Measurements from ENCODE around the gene SEMA4G. TPM values are rescaled to one million over a fixed set of nuclear protein-coding genes. Genes with fewer than 3 reads are reported as not detected.

SEMA4G gene
- polyA plus RNA-seq (2012; ENCODE audit: missing spikeins) = 1.2 TPM

- peak; percentile 61 for DNase-seq (ENCODE audit: insufficient read length)
- no peak for FAIRE-seq
- TF ChIP-seq POLR2AphosphoS5 (IDR thresholded peaks at IDR 0.05; ENCODE audit: low read depth, low read length) = no peak
- TF ChIP-seq POLR2A (IDR thresholded peaks at IDR 0.05; ENCODE audit: low read depth, low read length) = no peak
- TF ChIP-seq TAF1 (IDR thresholded peaks at IDR 0.05; ENCODE audit: borderline replicate concordance, low read depth, low read length) = no peak
Observed at GRCh38 chr10:100969187-100970075, at the start of gene SEMA4G. Gene SEMA4G, plus strand, starts transcription at chr10:100969504. Its CDS starts 3,409 bp downstream, at chr10:100972913.

- DNase-seq (ENCODE audit: insufficient read length) (no peak), FAIRE-seq (no peak)
- no peak for TF ChIP-seq POLR2A (IDR thresholded peaks at IDR 0.05; ENCODE audit: low read depth, low read length)
- TF ChIP-seq POLR2AphosphoS5 (IDR thresholded peaks at IDR 0.05; ENCODE audit: low read depth, low read length) = no peak
- TF ChIP-seq TAF1 (IDR thresholded peaks at IDR 0.05; ENCODE audit: borderline replicate concordance, low read depth, low read length) = no peak
Observed at GRCh38 chr10:100923580-100923979, 45.7 kb upstream of the SEMA4G start.

- TF ChIP-seq POLR2A (IDR thresholded peaks at IDR 0.05; ENCODE audit: low read depth, low read length) = no peak
- no peak for TF ChIP-seq POLR2AphosphoS5 (IDR thresholded peaks at IDR 0.05; ENCODE audit: low read depth, low read length)
- TF ChIP-seq TAF1 (IDR thresholded peaks at IDR 0.05; ENCODE audit: borderline replicate concordance, low read depth, low read length) = no peak
- FAIRE-seq (no peak), DNase-seq (ENCODE audit: insufficient read length) (no peak)
Observed at GRCh38 chr10:100927266-100927665, 42.0 kb upstream of the SEMA4G start.

GRCh38 chr10:100928039-100928438 is 41.3 kb upstream of the SEMA4G start:
- no peak for DNase-seq (ENCODE audit: insufficient read length)
- TF ChIP-seq POLR2AphosphoS5 (IDR thresholded peaks at IDR 0.05; ENCODE audit: low read depth, low read length) = no peak
- TF ChIP-seq POLR2A (IDR thresholded peaks at IDR 0.05; ENCODE audit: low read depth, low read length) = no peak
- no peak for FAIRE-seq

- DNase-seq (ENCODE audit: insufficient read length) (no peak), FAIRE-seq (no peak)
- TF ChIP-seq POLR2AphosphoS5 (IDR thresholded peaks at IDR 0.05; ENCODE audit: low read depth, low read length) = no peak
- no peak for TF ChIP-seq TAF1 (IDR thresholded peaks at IDR 0.05; ENCODE audit: borderline replicate concordance, low read depth, low read length)
- no peak for TF ChIP-seq POLR2A (IDR thresholded peaks at IDR 0.05; ENCODE audit: low read depth, low read length)
Observed at GRCh38 chr10:100930368-100930767, 38.9 kb upstream of the SEMA4G start.

- DNase-seq (ENCODE audit: insufficient read length) = no peak
- FAIRE-seq = no peak
- no peak for TF ChIP-seq POLR2AphosphoS5 (IDR thresholded peaks at IDR 0.05; ENCODE audit: low read depth, low read length)
- TF ChIP-seq TAF1 (IDR thresholded peaks at IDR 0.05; ENCODE audit: borderline replicate concordance, low read depth, low read length) = no peak
- no peak for TF ChIP-seq POLR2A (IDR thresholded peaks at IDR 0.05; ENCODE audit: low read depth, low read length)
Observed at GRCh38 chr10:100934084-100934659, 35.1 kb upstream of the SEMA4G start.

GRCh38 chr10:100939763-100940344 is 29.4 kb upstream of the SEMA4G start:
- DNase-seq (ENCODE audit: insufficient read length) (no peak), FAIRE-seq (no peak)
- TF ChIP-seq POLR2A (IDR thresholded peaks at IDR 0.05; ENCODE audit: low read depth, low read length) (no peak), TAF1 (IDR thresholded peaks at IDR 0.05; ENCODE audit: borderline replicate concordance, low read depth, low read length) (no peak), POLR2AphosphoS5 (IDR thresholded peaks at IDR 0.05; ENCODE audit: low read depth, low read length) (no peak)

- DNase-seq (ENCODE audit: insufficient read length) (no peak), FAIRE-seq (no peak)
- TF ChIP-seq TAF1 (IDR thresholded peaks at IDR 0.05; ENCODE audit: borderline replicate concordance, low read depth, low read length) (no peak), POLR2A (IDR thresholded peaks at IDR 0.05; ENCODE audit: low read depth, low read length) (no peak), POLR2AphosphoS5 (IDR thresholded peaks at IDR 0.05; ENCODE audit: low read depth, low read length) (no peak)
Observed at GRCh38 chr10:100942229-100942628, 27.1 kb upstream of the SEMA4G start.

GRCh38 chr10:100943508-100943907 is 25.8 kb upstream of the SEMA4G start:
- TF ChIP-seq POLR2A (IDR thresholded peaks at IDR 0.05; ENCODE audit: low read depth, low read length) (no peak), POLR2AphosphoS5 (IDR thresholded peaks at IDR 0.05; ENCODE audit: low read depth, low read length) (no peak), TAF1 (IDR thresholded peaks at IDR 0.05; ENCODE audit: borderline replicate concordance, low read depth, low read length) (no peak)
- no peak for FAIRE-seq
- no peak for DNase-seq (ENCODE audit: insufficient read length)

- no peak for FAIRE-seq
- no peak for TF ChIP-seq TAF1 (IDR thresholded peaks at IDR 0.05; ENCODE audit: borderline replicate concordance, low read depth, low read length)
- no peak for TF ChIP-seq POLR2AphosphoS5 (IDR thresholded peaks at IDR 0.05; ENCODE audit: low read depth, low read length)
- TF ChIP-seq POLR2A (IDR thresholded peaks at IDR 0.05; ENCODE audit: low read depth, low read length) = no peak
Observed at GRCh38 chr10:100945754-100946153, 23.6 kb upstream of the SEMA4G start.

GRCh38 chr10:100948916-100949315 is 20.4 kb upstream of the SEMA4G start:
- DNase-seq (ENCODE audit: insufficient read length) = no peak
- no peak for FAIRE-seq
- TF ChIP-seq POLR2AphosphoS5 (IDR thresholded peaks at IDR 0.05; ENCODE audit: low read depth, low read length) = no peak
- TF ChIP-seq TAF1 (IDR thresholded peaks at IDR 0.05; ENCODE audit: borderline replicate concordance, low read depth, low read length) = no peak
- no peak for TF ChIP-seq POLR2A (IDR thresholded peaks at IDR 0.05; ENCODE audit: low read depth, low read length)

More at GRCh38 chr10:100945754-100946153, 23.6 kb upstream of the SEMA4G start:
- no peak for DNase-seq (ENCODE audit: insufficient read length)

Measured in GM12892 (cell line).